ENCODE measurements around the gene OFD1. TPM values are rescaled to one million over a fixed set of nuclear protein-coding genes. Genes with fewer than 3 reads are reported as not detected.

OFD1 gene
- total and polyA plus RNA-seq, 2 experiments from 2014 or later, result 23.5 TPM

DNA sequence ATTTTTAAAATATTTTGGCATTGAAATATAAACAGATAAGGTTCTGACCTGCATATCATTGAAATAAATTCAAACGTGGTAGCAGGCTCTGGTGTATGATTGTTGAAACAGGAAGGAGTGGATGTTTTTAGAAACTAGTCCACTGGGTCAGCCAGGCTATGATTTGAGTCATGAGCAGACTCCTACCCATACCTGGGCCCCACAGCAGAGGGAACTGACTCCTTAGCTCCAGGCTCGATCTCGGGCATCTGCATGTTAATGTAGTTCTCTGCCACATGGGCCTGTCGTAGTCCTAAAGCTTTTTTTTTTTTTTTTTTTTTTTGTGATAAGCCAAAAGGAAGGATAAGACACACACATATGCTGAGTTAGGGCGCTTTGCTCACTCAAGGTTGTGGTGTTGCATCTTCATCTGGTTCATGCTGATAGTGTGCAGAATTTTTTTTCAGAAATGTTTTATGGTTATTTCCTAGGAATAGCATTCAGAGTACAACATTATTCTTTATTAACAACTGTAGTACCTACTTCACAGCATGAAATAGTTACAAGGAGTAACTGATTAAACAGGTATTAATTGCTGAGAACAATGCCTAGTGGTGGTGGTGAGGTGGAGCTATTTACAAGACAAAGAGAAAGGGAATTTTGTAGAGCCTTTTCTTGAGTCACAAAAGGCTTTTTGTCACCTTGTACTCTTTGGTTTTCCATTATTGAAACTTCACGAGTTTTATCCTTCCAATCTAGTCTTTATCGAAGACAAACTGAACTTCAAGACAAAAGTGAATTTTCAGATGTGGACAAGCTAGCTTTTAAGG is 27.3 kb downstream of the OFD1 start:
- no peaks in the 10 kb centered on the region for H4K20me1 ChIP-seq (ENCODE audit: insufficient read depth, poor library complexity, severe bottlenecking)
- H3K4me2 ChIP-seq, result no peak overlapping the region
- TF ChIP-seq, protein P1, sequence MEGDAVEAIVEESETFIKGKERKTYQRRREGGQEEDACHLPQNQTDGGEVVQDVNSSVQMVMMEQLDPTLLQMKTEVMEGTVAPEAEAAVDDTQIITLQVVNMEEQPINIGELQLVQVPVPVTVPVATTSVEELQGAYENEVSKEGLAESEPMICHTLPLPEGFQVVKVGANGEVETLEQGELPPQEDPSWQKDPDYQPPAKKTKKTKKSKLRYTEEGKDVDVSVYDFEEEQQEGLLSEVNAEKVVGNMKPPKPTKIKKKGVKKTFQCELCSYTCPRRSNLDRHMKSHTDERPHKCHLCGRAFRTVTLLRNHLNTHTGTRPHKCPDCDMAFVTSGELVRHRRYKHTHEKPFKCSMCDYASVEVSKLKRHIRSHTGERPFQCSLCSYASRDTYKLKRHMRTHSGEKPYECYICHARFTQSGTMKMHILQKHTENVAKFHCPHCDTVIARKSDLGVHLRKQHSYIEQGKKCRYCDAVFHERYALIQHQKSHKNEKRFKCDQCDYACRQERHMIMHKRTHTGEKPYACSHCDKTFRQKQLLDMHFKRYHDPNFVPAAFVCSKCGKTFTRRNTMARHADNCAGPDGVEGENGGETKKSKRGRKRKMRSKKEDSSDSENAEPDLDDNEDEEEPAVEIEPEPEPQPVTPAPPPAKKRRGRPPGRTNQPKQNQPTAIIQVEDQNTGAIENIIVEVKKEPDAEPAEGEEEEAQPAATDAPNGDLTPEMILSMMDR (IDR thresholded peaks at IDR 0.05; ENCODE audit: poor library complexity), result no peak
- TF ChIP-seq EZH2 (IDR thresholded peaks at IDR 0.05; ENCODE audit: borderline replicate concordance) (no peak), EZH2phosphoT487 (IDR thresholded peaks at IDR 0.05; ENCODE audit: low read depth, severe bottlenecking, unreplicated experiment) (no peak)
- 49% methylated on average over 7 of the region's 7 CpGs for WGBS (ENCODE audit: low lambda C conversion rate, missing lambda C conversion rate)
- no peak overlapping the region for H3K27ac ChIP-seq
- peaks cover 4% of the 10 kb centered on the region for H3K36me3 ChIP-seq (replicated peaks; ENCODE audit: insufficient read depth, low read depth)
- H3K27me3 ChIP-seq, result no peaks in the 10 kb centered on the region
- no peak overlapping the region for H2AFZ ChIP-seq
- H3K4me3 ChIP-seq, result no peak overlapping the region
- H3K9me3 ChIP-seq (ENCODE audit: low read depth), result no peaks in the 10 kb centered on the region
- DNase-seq (ENCODE audit: low spot score), result peak; percentile 10
- H3K4me1 ChIP-seq (ENCODE audit: insufficient read depth), result no peaks in the 10 kb centered on the region
- no peaks in the 10 kb centered on the region for H3K79me2 ChIP-seq
- no peaks in the 10 kb centered on the region for H3K9me2 ChIP-seq (replicated peaks; ENCODE audit: insufficient read depth)

DNA sequence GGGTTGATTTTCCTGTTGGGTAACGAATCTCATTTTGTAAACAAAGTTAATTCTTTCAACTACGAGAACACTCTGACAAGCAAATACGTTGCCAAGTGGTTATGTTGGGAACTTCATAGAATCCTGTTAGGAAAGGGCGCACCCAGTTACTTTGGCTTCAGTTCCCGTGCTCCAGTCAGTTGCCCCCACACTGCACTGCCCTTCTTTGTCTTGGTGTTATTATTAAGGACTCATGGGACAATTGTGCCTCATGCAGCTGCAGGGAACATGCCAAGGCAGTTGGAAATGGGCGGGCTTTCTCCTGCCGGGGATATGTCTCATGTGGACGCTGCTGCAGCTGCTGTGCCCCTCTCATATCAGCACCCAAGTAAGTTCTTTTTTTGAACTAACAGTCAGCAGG is 28.9 kb downstream of the OFD1 start:
- H3K4me2 ChIP-seq, result no peak overlapping the region
- no peaks in the 10 kb centered on the region for H3K79me2 ChIP-seq
- no peak for DNase-seq (ENCODE audit: low spot score)
- H3K4me1 ChIP-seq (ENCODE audit: insufficient read depth), result no peaks in the 10 kb centered on the region
- H3K27ac ChIP-seq, result no peak overlapping the region
- no peak overlapping the region for H3K4me3 ChIP-seq
- H2AFZ ChIP-seq, result no peak overlapping the region
- 68% methylated on average over 8 of the region's 8 CpGs for WGBS (ENCODE audit: low lambda C conversion rate, missing lambda C conversion rate)
- no peak for TF ChIP-seq EZH2phosphoT487 (IDR thresholded peaks at IDR 0.05; ENCODE audit: low read depth, severe bottlenecking, unreplicated experiment)
- TF ChIP-seq EZH2 (IDR thresholded peaks at IDR 0.05; ENCODE audit: borderline replicate concordance), result no peak
- TF ChIP-seq, protein P1 (IDR thresholded peaks at IDR 0.05; ENCODE audit: poor library complexity), result no peak
- no peaks in the 10 kb centered on the region for H3K9me3 ChIP-seq (ENCODE audit: low read depth)
- no peaks in the 10 kb centered on the region for H3K27me3 ChIP-seq
- H3K36me3 ChIP-seq (replicated peaks; ENCODE audit: insufficient read depth, low read depth), result peaks cover 4% of the 10 kb centered on the region
- H3K9me2 ChIP-seq (replicated peaks; ENCODE audit: insufficient read depth), result no peaks in the 10 kb centered on the region
- no peaks in the 10 kb centered on the region for H4K20me1 ChIP-seq (ENCODE audit: insufficient read depth, poor library complexity, severe bottlenecking)

DNA sequence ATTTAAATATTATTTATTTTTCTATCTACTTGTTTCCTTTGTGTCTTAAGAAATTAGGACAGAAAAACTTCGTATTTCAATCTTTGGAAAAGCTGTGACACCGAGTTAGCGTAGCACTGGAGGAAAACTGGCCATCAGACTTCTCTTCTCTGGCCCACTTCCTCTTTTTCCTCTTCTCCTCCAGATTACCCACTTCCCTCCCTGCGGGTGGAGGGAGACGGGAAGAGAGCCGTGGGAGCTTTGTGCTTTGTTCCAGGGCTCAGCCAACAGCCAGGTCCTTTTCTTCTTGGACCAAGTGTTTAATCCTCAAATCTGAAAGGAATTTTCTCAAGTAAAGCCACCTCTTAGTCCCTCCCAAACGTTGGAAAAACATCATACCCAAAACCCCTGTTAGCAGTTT is 29.7 kb downstream of the OFD1 start:
- no peaks in the 10 kb centered on the region for H4K20me1 ChIP-seq (ENCODE audit: insufficient read depth, poor library complexity, severe bottlenecking)
- H3K9me3 ChIP-seq (ENCODE audit: low read depth), result no peaks in the 10 kb centered on the region
- TF ChIP-seq, protein P1 (IDR thresholded peaks at IDR 0.05; ENCODE audit: poor library complexity), result no peak
- TF ChIP-seq EZH2 (IDR thresholded peaks at IDR 0.05; ENCODE audit: borderline replicate concordance) (no peak), EZH2phosphoT487 (IDR thresholded peaks at IDR 0.05; ENCODE audit: low read depth, severe bottlenecking, unreplicated experiment) (no peak)
- DNase-seq (ENCODE audit: low spot score), result no peak
- H3K79me2 ChIP-seq, result no peaks in the 10 kb centered on the region
- H3K4me1 ChIP-seq (ENCODE audit: insufficient read depth), result no peaks in the 10 kb centered on the region
- H3K27ac ChIP-seq, result no peak overlapping the region
- H3K36me3 ChIP-seq (replicated peaks; ENCODE audit: insufficient read depth, low read depth), result peaks cover 4% of the 10 kb centered on the region
- WGBS (ENCODE audit: low lambda C conversion rate, missing lambda C conversion rate), result 70% methylated on average over 7 of the region's 7 CpGs
- H2AFZ ChIP-seq, result no peak overlapping the region
- H3K4me2 ChIP-seq, result no peak overlapping the region
- H3K9me2 ChIP-seq (replicated peaks; ENCODE audit: insufficient read depth), result no peaks in the 10 kb centered on the region
- H3K27me3 ChIP-seq, result no peaks in the 10 kb centered on the region
- H3K4me3 ChIP-seq, result no peak overlapping the region

Measured in hepatocyte (in vitro differentiated cells).